ENCODE data around the gene DEFB131B. TPM values are rescaled to one million over a fixed set of nuclear protein-coding genes. Genes with fewer than 3 reads are reported as not detected.

Gene DEFB131B
- total RNA-seq, 4 donors from 2014 or later, result not detected

- H3K4me3 ChIP-seq, result no peak overlapping the region
- DNase-seq (ENCODE audit: low spot score in 2 of 2), result no peak
- no peaks in the 10 kb centered on the region for H3K9me3 ChIP-seq
- no peaks in the 10 kb centered on the region for H3K27me3 ChIP-seq
- H3K27ac ChIP-seq, result no peak overlapping the region
- no peaks in the 10 kb centered on the region for H3K4me1 ChIP-seq
- H3K36me3 ChIP-seq, result peaks cover 0 to 73% (median 8%) of the 10 kb centered on the region in 3 donors
- WGBS, 2 donors, result 86 to 90% methylated on average over 9 of the region's 9 CpGs
- no peak for TF ChIP-seq CTCF (IDR thresholded peaks at IDR 0.05)
- no peak for TF ChIP-seq EP300 (IDR thresholded peaks at IDR 0.05)
- no peak for TF ChIP-seq POLR2A (IDR thresholded peaks at IDR 0.05)
Measured at GRCh38 chr11:71917646-71918140, 39.4 kb downstream of the DEFB131B start.

GRCh38 chr11:71927820-71928736 is 49.8 kb downstream of the DEFB131B start, which contains the start of gene XNDC1N:
Gene XNDC1N (minus strand): TSS chr11:71928594. CDS start chr11:71923353, 5,241 bp downstream.
- TF ChIP-seq EP300 (IDR thresholded peaks at IDR 0.05) (peak in 1 of 2 donors; percentile 78), POLR2A (IDR thresholded peaks at IDR 0.05) (no peak)
- H3K27ac ChIP-seq, result peak within 1 kb of the TSS; percentile 75 to 94 (median 90)
- WGBS, 2 donors, result 0% methylated on average over 40 of the region's 40 CpGs
- H3K9me3 ChIP-seq, result no peaks in the 10 kb centered on the region
- peaks cover 0 to 18% (median 0%) of the 10 kb centered on the region in 3 donors for H3K36me3 ChIP-seq
- H3K4me3 ChIP-seq, result peak within 1 kb of the TSS; percentile 73 to 94 (median 83)
- H3K4me1 ChIP-seq, result peaks cover 0 to 51% (median 18%) of the 10 kb centered on the region in 4 donors
- H3K27me3 ChIP-seq, result no peaks in the 10 kb centered on the region
- peak in 1 of 2 donors; percentile 71 for DNase-seq (ENCODE audit: low spot score in 2 of 2)

- H3K4me1 ChIP-seq, result peaks cover 0 to 51% (median 22%) of the 10 kb centered on the region in 4 donors
- peak; percentile 96 to 99 for DNase-seq (ENCODE audit: low spot score in 2 of 2)
- H3K27ac ChIP-seq, result peak within 1 kb of the TSS; percentile 75 to 94 (median 90)
- TF ChIP-seq POLR2A (IDR thresholded peaks at IDR 0.05) (peak in 1 of 2 donors; percentile 37), CTCF (IDR thresholded peaks at IDR 0.05) (peak in 1 of 5 experiments; percentile 14), EP300 (IDR thresholded peaks at IDR 0.05) (peak; percentile 58 to 74)
- H3K27me3 ChIP-seq, result no peaks in the 10 kb centered on the region
- WGBS, 2 donors, result 1% methylated on average over 32 of the region's 32 CpGs
- H3K36me3 ChIP-seq, result peaks cover 0 to 10% (median 0%) of the 10 kb centered on the region in 3 donors
- H3K9me3 ChIP-seq, result no peaks in the 10 kb centered on the region
- peak within 1 kb of the TSS; percentile 73 to 94 (median 83) for H3K4me3 ChIP-seq
Measured at GRCh38 chr11:71928737-71929443, 50.6 kb downstream of the DEFB131B start, which contains the start of gene RNF121. Gene RNF121 (plus strand): TSS chr11:71929046. CDS start chr11:71929062, 16 bp downstream.

GRCh38 chr11:71929491-71929890 is 51.2 kb downstream of the DEFB131B start:
- Histone ChIP-seq H3K27ac (peak overlapping the region in 2 of 4 donors; percentile 91 to 94), H3K4me1 (peaks cover 0 to 55% (median 23%) of the 10 kb centered on the region in 4 donors), H3K36me3 (peaks cover 0 to 9% (median 0%) of the 10 kb centered on the region in 3 donors), H3K9me3 (no peaks in the 10 kb centered on the region), H3K27me3 (no peaks in the 10 kb centered on the region), H3K4me3 (peak overlapping the region; percentile 73 to 94 (median 83))
- TF ChIP-seq CTCF (IDR thresholded peaks at IDR 0.05) (no peak), EP300 (IDR thresholded peaks at IDR 0.05) (no peak), POLR2A (IDR thresholded peaks at IDR 0.05) (no peak)
- 2 to 4% methylated on average over 6 of the region's 6 CpGs for WGBS, 2 donors
- DNase-seq (ENCODE audit: low spot score in 2 of 2), result no peak

- WGBS, 2 donors, result 73 to 81% methylated on average over 11 of the region's 11 CpGs
Measured at GRCh38 chr11:71930556-71931244, 52.4 kb downstream of the DEFB131B start.

More at GRCh38 chr11:71930556-71931244, 52.4 kb downstream of the DEFB131B start:
- H3K4me1 ChIP-seq, result peaks cover 0 to 58% (median 23%) of the 10 kb centered on the region in 4 donors
- H3K4me3 ChIP-seq, result no peak overlapping the region
- TF ChIP-seq EP300 (IDR thresholded peaks at IDR 0.05), result no peak
- no peak for TF ChIP-seq POLR2A (IDR thresholded peaks at IDR 0.05)
- TF ChIP-seq CTCF (IDR thresholded peaks at IDR 0.05), result no peak
- no peaks in the 10 kb centered on the region for H3K9me3 ChIP-seq
- no peak for DNase-seq (ENCODE audit: low spot score in 2 of 2)
- H3K27ac ChIP-seq, result no peak overlapping the region
- peaks cover 0 to 4% (median 0%) of the 10 kb centered on the region in 3 donors for H3K36me3 ChIP-seq
- no peaks in the 10 kb centered on the region for H3K27me3 ChIP-seq
